NCI-H2196 treated with DMSO at 0.1 percent for 48 hours (cell line): ENCODE results near the gene GSX2.
"Not testable (repeated sequence)": the region's sequence is repeated elsewhere in the genome, so short reads cannot be mapped to it uniquely, and the experiment has no call there.

Experiments used
- DNase-seq: peaks from one replicate; lab custom pipeline; 2025; ENCODE audit not compliant: unreplicated experiment; lab: John Stamatoyannopoulos, UW

Gene GSX2

GRCh38 chr4:54099748-54100574, at the start of gene GSX2:
TSS of gene GSX2 (plus strand) at chr4:54100163. CDS start at chr4:54100345, 182 bp downstream.
- no peak for DNase-seq

DNA sequence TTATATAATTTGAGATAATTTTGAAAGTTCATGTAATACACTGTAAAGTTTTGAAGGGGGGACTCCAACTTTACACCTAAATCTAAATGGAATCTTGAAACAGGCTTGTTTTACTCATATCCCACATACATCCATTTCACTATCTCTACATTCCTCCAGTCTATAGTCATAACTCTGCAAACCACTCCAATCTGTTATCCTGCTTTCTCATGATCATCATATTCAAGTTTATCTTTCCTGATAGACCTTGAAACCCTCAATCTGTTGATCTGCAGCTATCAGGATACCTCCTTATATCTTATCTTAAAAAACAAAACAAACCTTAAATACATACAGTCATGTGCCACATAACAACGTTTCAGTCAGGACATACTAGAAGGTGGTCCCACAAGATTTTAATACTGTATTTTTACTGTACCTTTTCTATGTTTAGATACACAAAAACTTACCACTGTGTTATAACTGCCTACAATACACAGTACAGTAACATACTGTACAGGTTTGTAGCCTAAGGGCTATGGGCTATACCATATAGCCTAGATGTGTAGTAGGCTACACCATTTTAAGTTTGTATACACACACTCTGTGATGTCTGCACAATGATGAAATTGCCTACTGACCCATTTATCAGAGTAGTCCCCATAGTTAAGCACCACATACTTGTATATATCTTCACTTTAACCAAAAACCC, 49.6 kb upstream of the GSX2 start:
- DNase-seq = no peak

DNA sequence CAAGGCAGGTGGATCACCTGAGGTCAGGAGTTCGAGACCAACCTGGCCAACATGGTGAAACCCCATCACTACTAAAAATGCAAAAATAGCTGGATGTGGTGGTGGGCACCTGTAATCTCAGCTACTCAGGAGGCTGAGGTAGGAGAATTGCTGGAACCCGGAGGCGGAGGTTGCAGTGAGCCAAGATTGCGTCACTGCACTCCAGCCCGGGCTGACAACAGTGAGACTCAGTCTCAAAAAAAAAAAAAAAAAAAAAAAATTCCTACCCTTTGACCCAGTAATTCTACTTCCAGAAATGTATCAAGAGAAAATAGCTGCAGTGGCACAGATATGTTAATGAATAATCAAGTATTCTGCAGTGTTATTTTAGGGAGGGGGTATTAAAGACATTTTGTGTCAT, 46.6 kb upstream of the GSX2 start:
- DNase-seq = not testable (repeated sequence)

DNA sequence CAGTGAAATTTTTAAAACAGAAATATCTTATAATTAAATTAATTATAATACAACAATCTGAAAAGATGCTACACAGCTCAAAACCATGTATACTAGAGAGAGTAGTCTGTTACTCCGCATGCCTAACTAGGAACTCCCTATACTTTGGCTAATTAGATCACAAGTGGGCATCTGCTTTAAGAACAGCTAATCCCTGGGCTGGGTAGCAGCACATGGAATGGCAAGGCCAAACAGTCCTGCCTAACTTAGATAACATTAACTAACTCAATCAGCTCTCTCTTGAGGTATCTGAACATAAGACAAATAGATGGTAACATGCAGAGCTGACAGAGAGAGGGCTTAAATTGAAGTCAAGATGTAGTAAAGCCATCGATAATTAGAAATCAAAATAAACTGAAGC, 45.5 kb upstream of the GSX2 start:
- DNase-seq = no peak

DNA sequence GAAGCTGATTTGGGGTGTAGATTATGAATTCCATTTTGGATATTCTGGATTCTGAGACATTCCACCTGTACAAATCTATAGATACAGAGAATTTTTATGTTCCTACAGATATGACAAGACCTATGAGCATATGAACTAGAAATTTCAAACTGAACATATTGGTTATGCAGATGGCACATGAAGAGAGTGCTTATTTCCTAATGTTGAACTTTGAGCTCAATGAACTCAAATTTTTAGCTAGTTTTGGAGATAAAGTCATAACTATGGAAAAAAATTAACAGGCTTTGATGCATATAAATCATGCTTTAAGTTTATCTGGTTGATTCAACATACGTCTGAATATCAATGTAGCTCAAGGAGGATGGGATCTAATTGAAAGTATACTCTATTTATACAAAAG, 44.5 kb upstream of the GSX2 start:
- DNase-seq = no peak

DNA sequence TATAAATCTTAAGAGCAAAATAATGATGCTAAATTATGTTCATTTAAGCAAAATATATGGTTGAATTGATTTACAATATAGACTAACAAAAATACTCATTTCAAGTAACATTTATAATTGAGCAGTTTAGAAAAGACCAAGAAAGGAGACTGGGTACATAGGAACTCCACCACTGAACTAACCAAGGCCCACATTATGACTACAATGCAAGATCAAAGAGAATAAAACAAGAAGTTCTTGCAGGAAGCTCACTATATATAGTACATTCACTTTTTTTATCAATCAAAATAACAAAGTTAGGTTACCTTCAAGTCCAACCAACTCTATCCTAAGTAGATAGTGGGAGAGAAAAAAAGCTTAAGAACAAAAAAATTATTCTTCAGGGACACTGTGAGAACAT, 43.6 kb upstream of the GSX2 start:
- no peak for DNase-seq

- no peak for DNase-seq
Observed at GRCh38 chr4:54058171-54058570, 41.8 kb upstream of the GSX2 start.

DNA sequence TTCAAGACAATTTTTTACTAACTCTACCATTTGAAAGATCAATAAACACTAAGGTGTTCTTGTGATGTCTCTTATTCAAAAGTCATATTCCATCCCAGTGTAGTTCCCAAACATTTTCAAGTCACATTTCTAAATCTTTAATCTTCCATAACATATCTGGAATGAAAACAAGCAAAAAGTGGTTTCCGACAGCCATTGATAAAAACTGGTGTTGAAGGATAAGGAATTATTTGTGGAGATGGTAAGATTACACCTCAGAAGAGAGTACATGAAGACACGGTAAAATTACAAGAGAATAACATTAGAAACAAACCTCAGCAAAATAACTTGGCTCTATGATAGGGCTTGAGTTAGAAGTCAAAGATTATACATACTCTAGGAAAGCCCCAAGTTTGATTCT, 39.8 kb upstream of the GSX2 start:
- no peak for DNase-seq

- DNase-seq = no peak
Observed at GRCh38 chr4:54061067-54061466, 38.9 kb upstream of the GSX2 start.

- DNase-seq = no peak
Observed at GRCh38 chr4:54061873-54062272, 38.1 kb upstream of the GSX2 start.

DNA sequence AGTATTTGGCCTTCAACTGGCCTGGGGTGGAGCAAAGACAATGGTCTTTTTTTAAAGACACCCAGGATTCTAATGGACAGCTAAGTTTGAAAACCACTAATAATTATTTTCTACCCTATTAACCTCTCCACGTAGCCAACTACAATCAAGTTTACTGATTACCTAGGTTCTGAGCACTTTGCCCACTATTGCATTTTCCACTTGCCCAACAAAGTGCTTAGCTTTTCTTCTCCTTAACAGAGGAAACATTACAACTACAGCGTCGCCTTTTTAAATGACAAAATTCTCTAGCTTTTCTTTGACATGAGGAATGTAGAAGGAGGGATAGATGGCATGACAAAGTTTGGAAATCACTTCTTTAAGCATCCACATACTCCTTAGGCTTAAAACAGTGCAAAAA, 37.6 kb upstream of the GSX2 start:
- DNase-seq = no peak

DNA sequence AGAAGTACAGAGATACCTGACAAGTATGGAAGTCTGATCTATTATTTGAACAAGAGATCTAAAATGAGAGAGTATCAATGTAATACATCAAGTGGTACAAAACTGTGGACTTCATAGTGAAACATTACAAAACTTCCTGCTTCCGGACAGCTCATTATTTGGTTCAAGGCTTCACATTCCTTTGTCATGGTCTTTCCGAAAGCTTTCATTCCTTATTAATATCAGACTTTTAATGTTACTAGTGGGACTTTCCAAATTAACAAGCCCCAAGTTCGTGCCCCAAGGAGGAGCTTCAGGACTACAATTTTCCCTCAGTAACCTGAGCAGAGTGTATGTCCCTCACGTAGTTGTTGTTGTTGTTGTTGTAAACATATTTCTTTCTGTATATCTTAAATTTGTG, 36.7 kb upstream of the GSX2 start:
- no peak for DNase-seq

DNA sequence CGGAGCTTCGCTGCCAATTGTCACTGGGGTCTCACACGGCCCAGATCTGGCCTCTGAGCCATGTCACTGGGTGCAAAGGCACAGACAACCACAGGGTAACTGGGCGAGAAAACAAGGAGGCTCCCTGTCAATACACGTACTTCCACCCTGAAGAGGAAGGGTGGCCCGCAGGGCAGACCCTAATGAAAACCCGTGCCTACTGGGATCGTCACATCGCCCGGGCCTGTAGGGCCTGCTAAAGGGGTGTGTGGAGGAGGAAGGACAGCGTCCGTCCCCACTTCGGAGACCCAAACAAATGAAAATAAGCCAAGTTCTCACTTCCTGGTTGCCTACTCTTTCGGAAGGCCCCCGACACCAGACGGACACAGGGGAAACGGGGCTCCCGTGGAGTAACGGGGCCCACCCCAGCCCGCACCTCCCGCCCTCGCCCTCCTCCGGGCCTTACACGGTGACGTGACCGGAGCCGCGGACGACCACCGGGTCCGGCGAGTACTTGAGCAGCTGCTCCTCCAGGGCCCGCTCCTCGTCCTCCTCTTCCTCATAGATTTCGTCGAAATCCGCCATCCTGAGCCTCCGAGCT, 36.1 kb upstream of the GSX2 start:
- no peak for DNase-seq

DNA sequence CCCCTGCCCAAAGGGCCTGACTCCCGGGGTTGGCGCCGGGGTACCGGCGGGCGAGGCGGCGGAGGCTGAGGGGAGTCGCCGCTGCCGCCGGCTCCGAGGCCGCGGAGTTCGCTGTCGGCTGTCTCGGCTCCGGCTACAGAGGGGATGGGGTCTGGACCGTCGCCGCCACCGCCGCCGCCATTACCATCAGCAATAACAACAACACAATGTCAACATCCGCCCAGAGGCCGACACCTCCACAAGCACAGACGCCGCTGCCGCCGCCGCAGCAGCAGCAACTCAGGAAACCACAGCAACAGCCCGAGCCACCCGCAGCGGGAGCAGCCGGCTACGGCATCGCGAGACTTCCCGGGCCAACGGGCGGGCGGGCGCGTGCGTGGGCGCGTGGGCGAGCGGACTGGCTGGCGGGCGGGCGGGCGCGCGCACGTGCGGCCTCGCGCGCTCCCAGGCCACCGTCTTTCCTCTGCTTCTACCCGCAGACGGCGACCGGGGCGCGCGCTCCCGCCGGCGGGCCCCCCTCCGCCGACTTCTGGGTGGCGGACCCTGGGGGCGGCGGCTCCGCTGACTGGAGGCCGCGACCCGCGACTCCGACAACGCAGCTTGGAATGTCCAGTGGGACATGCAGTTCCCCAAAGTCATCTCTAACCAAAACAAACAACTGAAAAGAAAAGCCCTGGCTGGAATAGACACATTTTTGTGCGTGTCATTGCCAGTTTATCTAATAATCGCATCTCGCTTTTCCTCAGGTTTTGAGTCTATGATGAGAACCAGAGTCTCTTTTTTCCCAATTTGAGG, 35.4 kb upstream of the GSX2 start, which contains the start of gene CHIC2:
Gene CHIC2 (minus strand): TSS at position 289 of the 795 bp plus-strand sequence. CDS start 305 bp downstream, outside the sequence.
- peak; percentile 41 for DNase-seq

GRCh38 chr4:54065282-54066087, 34.5 kb upstream of the GSX2 start:
- no peak for DNase-seq

DNA sequence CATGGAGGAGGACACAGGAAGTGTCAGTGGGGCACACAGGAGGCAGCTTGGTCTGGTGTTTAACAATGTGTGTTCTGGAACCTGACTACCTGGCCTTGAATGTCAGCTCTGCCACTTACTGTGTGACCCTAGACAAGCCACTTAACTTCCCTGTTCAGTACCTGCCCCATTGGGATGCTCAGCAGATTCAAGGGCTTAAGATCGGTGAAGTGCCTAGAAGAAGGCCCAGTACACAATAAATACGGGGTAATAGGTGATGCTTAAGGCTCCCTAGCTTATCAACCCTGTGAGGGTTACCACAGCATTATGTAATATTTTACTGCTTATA, 33.9 kb upstream of the GSX2 start:
- no peak for DNase-seq

GRCh38 chr4:54066718-54067129, 33.2 kb upstream of the GSX2 start:
- no peak for DNase-seq

GRCh38 chr4:54067166-54067565, 32.8 kb upstream of the GSX2 start:
- DNase-seq = no peak

GRCh38 chr4:54073271-54073880, 26.6 kb upstream of the GSX2 start:
- no peak for DNase-seq

DNA sequence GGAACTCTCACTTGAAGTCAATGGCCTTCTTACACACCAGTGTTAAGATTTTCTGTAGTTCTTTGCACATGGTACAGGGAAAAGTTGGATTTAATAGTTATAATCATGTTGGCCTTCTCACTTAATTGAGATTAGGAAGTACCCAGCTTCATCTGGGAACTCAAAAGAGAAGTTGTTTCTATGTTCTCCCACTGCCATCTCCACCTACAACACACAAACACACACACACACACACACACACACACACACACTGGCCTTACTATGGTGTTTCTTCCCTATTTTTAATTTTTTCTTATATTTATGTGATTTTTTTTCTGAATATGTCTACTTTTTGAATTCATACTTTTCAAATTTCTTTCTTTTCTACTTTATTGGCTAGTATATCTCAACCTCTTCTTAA, 25.6 kb upstream of the GSX2 start:
- no peak for DNase-seq
